BJ (cell line): Measurements from ENCODE around the gene NUDT3. TPM values are rescaled to one million over a fixed set of nuclear protein-coding genes. Genes with fewer than 3 reads are reported as not detected.
"Not testable (repeated sequence)": the region's sequence is repeated elsewhere in the genome, so short reads cannot be mapped to it uniquely, and the experiment has no call there.

Experiments used
- CTCF ChIA-PET: fragments of 350-600 bp; formaldehyde crosslinking; extraction: SDS; loops from one replicate; lab custom pipeline; 2021; ENCODE audit warnings: antibody characterized with exemption, inconsistent platforms; lab: Yijun Ruan, JAX
- POLR2A ChIA-PET: fragments of 300-600 bp; sonication (Branson Sonifier 250); formaldehyde crosslinking; extraction: SDS; loops from one replicate; lab custom pipeline; 2021; ENCODE audit warnings: antibody characterized with exemption; lab: Charles Lee
- DNase-seq: peaks from one replicate; pipeline ENCODE4 v3.0.0-alpha.2; 2011; ENCODE audit warnings: low read depth
- H3K27me3 ChIP-seq: 2 replicates; pipeline ENCODE4 v1.6.0; 2011; ENCODE audit warnings: low read length; ENCODE audit not compliant: control insufficient read depth, insufficient read depth
- H3K36me3 ChIP-seq: 2 replicates; pipeline ENCODE4 v1.5.1; 2011; ENCODE audit warnings: low read length; ENCODE audit not compliant: control insufficient read depth, insufficient read depth
- H3K4me3 ChIP-seq: 2 replicates; pipeline ENCODE4 v1.5.1; 2011; ENCODE audit warnings: low read depth, mild to moderate bottlenecking, control low read depth, low read length
- polyA plus RNA-seq: library from polyadenylated mRNA; depleted of rRNA; stranded (reverse); fragments of >200 nt; gene quantifications from 2 replicates; pipeline ENCODE4 v1.2.3, GENCODE V29; 2011
- TF ChIP-seq, protein P1 (sequence below): IDR thresholded peaks from 2 replicates; pipeline ENCODE4 v1.5.1; 2011; ENCODE audit warnings: low read depth, mild to moderate bottlenecking, control low read depth, inconsistent platforms, low read length, moderate library complexity; ENCODE audit not compliant: insufficient read depth

The NUDT3 gene
- polyA plus RNA-seq, 1 experiment = 9.6 TPM

DNA sequence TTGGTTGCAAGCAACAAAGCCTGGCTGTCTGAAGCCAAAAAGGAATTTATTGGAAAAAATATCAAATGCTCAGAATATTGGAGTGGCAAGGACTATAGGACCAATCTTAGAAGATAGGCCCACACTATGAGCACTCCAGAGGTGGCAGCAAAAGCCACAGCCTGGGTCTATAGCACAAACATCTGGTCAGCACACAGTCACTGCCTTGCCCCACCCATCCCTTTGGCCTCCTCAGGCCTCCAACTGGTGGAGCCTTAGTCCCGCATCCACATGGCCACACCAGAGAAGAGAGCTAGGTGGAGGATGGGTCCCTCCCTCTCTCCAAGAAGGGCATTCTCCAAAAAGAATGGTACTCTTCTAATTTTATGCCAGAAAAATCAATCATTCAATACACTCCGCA, 14.0 kb downstream of the NUDT3 start:
- TF ChIP-seq, protein P1, sequence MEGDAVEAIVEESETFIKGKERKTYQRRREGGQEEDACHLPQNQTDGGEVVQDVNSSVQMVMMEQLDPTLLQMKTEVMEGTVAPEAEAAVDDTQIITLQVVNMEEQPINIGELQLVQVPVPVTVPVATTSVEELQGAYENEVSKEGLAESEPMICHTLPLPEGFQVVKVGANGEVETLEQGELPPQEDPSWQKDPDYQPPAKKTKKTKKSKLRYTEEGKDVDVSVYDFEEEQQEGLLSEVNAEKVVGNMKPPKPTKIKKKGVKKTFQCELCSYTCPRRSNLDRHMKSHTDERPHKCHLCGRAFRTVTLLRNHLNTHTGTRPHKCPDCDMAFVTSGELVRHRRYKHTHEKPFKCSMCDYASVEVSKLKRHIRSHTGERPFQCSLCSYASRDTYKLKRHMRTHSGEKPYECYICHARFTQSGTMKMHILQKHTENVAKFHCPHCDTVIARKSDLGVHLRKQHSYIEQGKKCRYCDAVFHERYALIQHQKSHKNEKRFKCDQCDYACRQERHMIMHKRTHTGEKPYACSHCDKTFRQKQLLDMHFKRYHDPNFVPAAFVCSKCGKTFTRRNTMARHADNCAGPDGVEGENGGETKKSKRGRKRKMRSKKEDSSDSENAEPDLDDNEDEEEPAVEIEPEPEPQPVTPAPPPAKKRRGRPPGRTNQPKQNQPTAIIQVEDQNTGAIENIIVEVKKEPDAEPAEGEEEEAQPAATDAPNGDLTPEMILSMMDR = no peak
- ChIA-PET POLR2A (no interaction called here), CTCF (no interaction called here)
- Histone ChIP-seq H3K27me3 (no peaks in the 10 kb centered on the region), H3K4me3 (no peak overlapping the region), H3K36me3 (no peaks in the 10 kb centered on the region)
- no peak for DNase-seq

DNA sequence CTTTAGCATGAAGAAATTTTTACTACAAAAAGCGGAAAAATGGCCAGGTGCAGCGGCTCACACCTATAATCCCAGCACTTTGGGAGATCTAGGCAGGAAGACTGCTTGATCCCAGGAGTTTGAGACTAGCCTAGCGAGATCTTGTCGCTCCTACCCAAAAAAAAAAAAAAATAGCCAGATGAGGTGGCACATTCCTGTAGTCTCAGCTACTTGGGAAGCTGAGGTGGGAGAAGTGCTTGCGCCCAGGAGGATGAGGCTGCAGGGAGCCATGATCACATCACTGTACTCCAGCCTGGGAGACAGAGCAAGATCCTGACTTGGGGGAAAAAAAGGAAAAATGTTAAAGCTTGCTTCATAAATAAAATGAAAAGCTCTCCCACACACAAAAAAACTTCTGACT, 14.5 kb downstream of the NUDT3 start:
- ChIA-PET CTCF (no interaction called here), POLR2A (no interaction called here)
- Histone ChIP-seq H3K4me3 (no peak overlapping the region), H3K27me3 (no peaks in the 10 kb centered on the region), H3K36me3 (no peaks in the 10 kb centered on the region)
- no peak for DNase-seq
- TF ChIP-seq, protein P1 = no peak

DNA sequence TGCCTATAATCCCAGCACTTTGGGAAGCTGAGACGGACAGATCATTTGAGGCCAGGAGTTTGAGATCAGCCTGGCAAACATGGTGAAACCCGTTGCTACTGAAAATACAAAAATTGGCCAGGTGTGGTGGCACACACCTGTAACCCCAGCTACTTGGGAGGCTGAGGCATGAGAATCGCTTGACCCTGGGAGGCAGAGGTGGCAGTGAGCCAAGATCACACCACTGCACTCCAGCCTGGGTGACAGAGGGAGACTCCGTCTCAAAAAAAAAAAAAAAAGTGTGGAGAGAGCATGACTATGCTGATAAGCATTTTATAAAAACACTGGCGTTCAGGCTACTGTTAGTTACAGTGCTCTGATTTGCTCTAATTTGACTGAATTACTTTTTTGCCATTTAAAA, 14.9 kb downstream of the NUDT3 start:
- H3K4me3 ChIP-seq, CTCF ChIA-PET, H3K36me3 ChIP-seq, DNase-seq, H3K27me3 ChIP-seq, POLR2A ChIA-PET: not testable (repeated sequence)

DNA sequence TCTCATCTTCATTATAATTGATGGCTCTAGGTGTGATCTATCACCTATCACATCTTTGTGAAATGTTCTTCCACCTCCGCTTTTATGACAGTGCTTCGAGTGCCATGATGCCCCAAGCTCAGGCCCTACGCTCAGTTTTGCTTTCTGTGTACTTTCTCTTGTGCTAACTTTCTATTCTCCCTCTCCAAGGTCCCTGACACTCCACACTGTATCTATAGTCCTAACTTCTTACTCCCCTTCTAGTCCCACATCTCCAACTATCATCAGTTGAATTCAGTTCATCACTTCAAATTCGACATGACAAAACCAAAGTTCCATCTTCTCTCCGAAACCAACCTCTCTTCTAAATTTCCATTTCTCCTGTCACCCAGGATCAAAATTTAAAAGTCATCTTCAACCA, 16.6 kb downstream of the NUDT3 start:
- ChIA-PET CTCF (no interaction called here), POLR2A (no interaction called here)
- TF ChIP-seq, protein P1 = no peak
- DNase-seq = no peak
- Histone ChIP-seq H3K27me3 (no peaks in the 10 kb centered on the region), H3K36me3 (no peaks in the 10 kb centered on the region), H3K4me3 (no peak overlapping the region)

DNA sequence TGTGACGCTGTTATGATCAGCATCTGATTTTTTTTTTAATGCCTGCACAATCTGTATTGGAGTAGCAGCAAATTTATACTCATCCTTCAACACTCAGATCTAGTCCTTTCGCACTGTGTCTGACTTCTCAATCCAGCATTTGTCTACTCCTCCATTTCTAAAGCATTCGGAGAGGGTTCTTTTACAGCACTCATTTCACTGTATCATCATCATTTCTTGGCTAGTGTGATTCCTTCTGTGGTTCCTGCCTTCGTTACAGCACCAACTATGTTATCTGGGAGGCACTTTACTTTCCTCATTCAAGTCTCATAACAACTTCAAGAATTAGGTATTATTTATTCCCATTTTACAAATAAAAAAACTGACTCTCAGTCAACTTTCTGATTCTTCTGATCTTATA, 18.0 kb downstream of the NUDT3 start:
- Histone ChIP-seq H3K4me3 (no peak overlapping the region), H3K36me3 (no peaks in the 10 kb centered on the region), H3K27me3 (no peaks in the 10 kb centered on the region)
- no peak for DNase-seq
- TF ChIP-seq, protein P1 = no peak
- ChIA-PET CTCF (no interaction called here), POLR2A (no interaction called here)

DNA sequence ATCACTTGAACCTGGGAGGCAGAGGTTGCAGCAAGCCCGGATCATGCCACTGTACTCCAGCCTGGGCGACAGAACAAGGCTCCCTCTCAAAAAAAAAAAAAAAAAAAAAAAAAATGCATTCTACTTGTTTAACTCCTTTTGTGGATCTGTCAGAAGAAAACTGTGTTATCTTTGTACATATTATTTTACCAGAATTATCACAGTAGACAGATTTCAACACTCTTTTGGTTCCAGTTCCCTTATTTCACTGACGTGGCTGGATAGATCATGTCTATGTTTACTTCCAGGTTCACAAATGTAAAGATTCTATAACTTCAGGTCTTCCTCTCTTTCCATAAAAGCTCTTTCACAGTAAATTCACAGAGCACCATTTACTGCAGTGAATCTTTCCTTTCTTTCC, 18.4 kb downstream of the NUDT3 start:
- Histone ChIP-seq H3K27me3 (no peaks in the 10 kb centered on the region), H3K4me3 (no peak overlapping the region), H3K36me3 (no peaks in the 10 kb centered on the region)
- ChIA-PET POLR2A (no interaction called here), CTCF (no interaction called here)
- DNase-seq = no peak
- TF ChIP-seq, protein P1 = no peak
